ENCODE results near the gene MYF5.
"Not testable (repeated sequence)": the region's sequence is repeated elsewhere in the genome, so short reads cannot be mapped to it uniquely, and the experiment has no call there.

The MYF5 gene

DNA sequence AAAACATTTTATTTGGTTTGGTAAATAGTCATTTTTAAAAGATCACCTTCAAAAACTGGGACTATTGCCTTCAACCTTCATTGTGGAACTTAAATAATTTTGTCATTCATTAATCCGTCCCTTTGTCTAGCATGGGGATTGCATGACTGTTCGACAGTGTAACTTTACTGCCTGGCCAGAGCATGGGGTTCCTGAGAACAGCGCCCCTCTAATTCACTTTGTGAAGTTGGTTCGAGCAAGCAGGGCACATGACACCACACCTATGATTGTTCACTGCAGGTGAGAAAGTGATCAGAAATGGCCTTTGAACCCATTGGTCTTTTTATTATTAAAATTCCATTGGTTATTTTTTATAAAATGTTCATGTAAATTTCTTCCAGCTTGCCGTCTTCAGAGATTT is 46.5 kb upstream of the MYF5 start (continued):
- TF ChIP-seq HOXD13 (CRISPR knock-in tag; IDR thresholded peaks at IDR 0.05; ENCODE audit: borderline replicate concordance) (no peak), REPIN1 (tag by site-specific recombination; IDR thresholded peaks at IDR 0.05; ENCODE audit: low read depth) (no peak)

DNA sequence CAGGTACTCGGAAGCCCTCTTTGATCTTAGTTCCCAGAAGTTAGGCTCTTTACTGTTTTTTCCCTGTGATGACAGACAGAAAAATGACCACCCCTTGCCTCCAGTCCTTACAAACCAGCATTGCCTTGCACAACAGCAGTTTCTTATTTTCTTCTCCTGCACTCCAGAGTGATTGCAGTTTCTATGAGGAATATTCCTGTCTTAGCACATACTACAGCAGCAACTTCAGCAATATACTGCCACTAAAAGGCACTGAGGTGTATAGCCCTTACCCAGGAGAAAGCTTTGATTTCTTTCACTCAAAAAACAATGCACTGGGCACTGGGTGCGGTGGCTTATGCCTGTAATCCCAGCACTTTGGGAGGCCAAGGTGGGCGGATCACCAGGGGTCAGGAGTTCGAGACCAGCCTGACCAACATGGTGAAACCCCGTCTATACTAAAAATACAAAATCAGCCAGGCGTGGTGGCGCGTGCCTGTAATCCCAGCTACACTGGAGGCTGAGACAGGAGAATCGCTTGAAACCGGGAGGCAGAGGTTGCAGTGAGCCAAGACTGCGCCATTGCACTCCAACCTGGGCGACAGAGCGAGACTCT is 40.6 kb upstream of the MYF5 start:
- H3K9me3 ChIP-seq (ENCODE audit: control insufficient read depth, insufficient read depth, low read depth, low read length); H3K27ac ChIP-seq (ENCODE audit: extremely low read depth, low read depth, low read length); H3K36me3 ChIP-seq (ENCODE audit: control insufficient read depth in 2 of 2, insufficient read depth in 1 of 2, low read length in 2 of 2); H3K4me1 ChIP-seq (ENCODE audit: control insufficient read depth, insufficient read depth, low read length); POLR2A ChIA-PET; H3K4me3 ChIP-seq (ENCODE audit: low read depth, low read length): not testable (repeated sequence)
- CTCF ChIA-PET: interaction anchor here (0.6 kb wide), 2 partner anchors 182 to 448 kb away, joined by 3 read pairs; no protein-coding TSS in a partner anchor

DNA sequence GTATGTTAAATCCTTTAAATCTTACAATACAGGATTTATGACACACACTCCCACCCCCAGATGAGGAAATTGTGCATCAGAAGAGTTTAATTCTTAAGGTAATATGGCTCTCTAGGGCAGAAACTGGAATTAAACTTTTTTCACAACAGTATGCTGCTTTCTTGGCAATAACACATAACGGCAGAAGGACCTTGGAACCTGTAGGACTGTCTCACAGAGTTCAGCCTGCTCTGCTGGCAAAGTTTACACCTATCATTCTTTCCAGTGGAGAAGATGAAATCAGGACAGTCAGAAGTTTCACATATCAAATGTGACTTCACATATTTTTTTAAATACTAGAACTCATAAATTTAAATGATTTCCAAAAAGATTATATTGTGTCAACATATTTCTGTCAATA is 39.9 kb upstream of the MYF5 start:
- Histone ChIP-seq H3K4me1 (ENCODE audit: control insufficient read depth, insufficient read depth, low read length) (no peaks in the 10 kb centered on the region), H3K36me3 (ENCODE audit: control insufficient read depth in 2 of 2, insufficient read depth in 1 of 2, low read length in 2 of 2) (no peaks in the 10 kb centered on the region), H3K27ac (ENCODE audit: extremely low read depth, low read depth, low read length) (no peak overlapping the region), H3K9me3 (ENCODE audit: control insufficient read depth, insufficient read depth, low read depth, low read length) (no peaks in the 10 kb centered on the region), H3K4me3 (ENCODE audit: low read depth, low read length) (no peak overlapping the region)
- TF ChIP-seq ZNF423 (tag by site-specific recombination; IDR thresholded peaks at IDR 0.05) (no peak), ZNF664 (tag by site-specific recombination; IDR thresholded peaks at IDR 0.05) (no peak), ZNF529 (tag by site-specific recombination; IDR thresholded peaks at IDR 0.05; ENCODE audit: insufficient replicate concordance) (no peak), KLF8 (tag by site-specific recombination; IDR thresholded peaks at IDR 0.05) (no peak), YY2 (tag by site-specific recombination; IDR thresholded peaks at IDR 0.05) (no peak), ZNF624 (tag by site-specific recombination; IDR thresholded peaks at IDR 0.05) (no peak), BCL11B (tag by site-specific recombination; IDR thresholded peaks at IDR 0.05; ENCODE audit: low read depth) (no peak), ZNF629 (tag by site-specific recombination; IDR thresholded peaks at IDR 0.05) (no peak), ZNF16 (tag by site-specific recombination; IDR thresholded peaks at IDR 0.05; ENCODE audit: low read depth) (no peak), SP7 (tag by site-specific recombination; IDR thresholded peaks at IDR 0.05) (no peak), ZNF416 (tag by site-specific recombination; IDR thresholded peaks at IDR 0.05) (no peak)
- TF ChIP-seq, protein P1, sequence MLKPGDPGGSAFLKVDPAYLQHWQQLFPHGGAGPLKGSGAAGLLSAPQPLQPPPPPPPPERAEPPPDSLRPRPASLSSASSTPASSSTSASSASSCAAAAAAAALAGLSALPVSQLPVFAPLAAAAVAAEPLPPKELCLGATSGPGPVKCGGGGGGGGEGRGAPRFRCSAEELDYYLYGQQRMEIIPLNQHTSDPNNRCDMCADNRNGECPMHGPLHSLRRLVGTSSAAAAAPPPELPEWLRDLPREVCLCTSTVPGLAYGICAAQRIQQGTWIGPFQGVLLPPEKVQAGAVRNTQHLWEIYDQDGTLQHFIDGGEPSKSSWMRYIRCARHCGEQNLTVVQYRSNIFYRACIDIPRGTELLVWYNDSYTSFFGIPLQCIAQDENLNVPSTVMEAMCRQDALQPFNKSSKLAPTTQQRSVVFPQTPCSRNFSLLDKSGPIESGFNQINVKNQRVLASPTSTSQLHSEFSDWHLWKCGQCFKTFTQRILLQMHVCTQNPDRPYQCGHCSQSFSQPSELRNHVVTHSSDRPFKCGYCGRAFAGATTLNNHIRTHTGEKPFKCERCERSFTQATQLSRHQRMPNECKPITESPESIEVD (tag by site-specific recombination; IDR thresholded peaks at IDR 0.05): no peak
- TF ChIP-seq, protein P2, sequence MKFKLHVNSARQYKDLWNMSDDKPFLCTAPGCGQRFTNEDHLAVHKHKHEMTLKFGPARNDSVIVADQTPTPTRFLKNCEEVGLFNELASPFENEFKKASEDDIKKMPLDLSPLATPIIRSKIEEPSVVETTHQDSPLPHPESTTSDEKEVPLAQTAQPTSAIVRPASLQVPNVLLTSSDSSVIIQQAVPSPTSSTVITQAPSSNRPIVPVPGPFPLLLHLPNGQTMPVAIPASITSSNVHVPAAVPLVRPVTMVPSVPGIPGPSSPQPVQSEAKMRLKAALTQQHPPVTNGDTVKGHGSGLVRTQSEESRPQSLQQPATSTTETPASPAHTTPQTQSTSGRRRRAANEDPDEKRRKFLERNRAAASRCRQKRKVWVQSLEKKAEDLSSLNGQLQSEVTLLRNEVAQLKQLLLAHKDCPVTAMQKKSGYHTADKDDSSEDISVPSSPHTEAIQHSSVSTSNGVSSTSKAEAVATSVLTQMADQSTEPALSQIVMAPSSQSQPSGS (tag by site-specific recombination; IDR thresholded peaks at IDR 0.05; ENCODE audit: low read depth): no peak
- TF ChIP-seq, protein P3, sequence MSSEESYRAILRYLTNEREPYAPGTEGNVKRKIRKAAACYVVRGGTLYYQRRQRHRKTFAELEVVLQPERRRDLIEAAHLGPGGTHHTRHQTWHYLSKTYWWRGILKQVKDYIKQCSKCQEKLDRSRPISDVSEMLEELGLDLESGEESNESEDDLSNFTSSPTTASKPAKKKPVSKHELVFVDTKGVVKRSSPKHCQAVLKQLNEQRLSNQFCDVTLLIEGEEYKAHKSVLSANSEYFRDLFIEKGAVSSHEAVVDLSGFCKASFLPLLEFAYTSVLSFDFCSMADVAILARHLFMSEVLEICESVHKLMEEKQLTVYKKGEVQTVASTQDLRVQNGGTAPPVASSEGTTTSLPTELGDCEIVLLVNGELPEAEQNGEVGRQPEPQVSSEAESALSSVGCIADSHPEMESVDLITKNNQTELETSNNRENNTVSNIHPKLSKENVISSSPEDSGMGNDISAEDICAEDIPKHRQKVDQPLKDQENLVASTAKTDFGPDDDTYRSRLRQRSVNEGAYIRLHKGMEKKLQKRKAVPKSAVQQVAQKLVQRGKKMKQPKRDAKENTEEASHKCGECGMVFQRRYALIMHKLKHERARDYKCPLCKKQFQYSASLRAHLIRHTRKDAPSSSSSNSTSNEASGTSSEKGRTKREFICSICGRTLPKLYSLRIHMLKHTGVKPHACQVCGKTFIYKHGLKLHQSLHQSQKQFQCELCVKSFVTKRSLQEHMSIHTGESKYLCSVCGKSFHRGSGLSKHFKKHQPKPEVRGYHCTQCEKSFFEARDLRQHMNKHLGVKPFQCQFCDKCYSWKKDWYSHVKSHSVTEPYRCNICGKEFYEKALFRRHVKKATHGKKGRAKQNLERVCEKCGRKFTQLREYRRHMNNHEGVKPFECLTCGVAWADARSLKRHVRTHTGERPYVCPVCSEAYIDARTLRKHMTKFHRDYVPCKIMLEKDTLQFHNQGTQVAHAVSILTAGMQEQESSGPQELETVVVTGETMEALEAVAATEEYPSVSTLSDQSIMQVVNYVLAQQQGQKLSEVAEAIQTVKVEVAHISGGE (tag by site-specific recombination; conservative IDR thresholded peaks at IDR 0.05; ENCODE audit: low read depth): no peak
- TF ChIP-seq, protein P4, sequence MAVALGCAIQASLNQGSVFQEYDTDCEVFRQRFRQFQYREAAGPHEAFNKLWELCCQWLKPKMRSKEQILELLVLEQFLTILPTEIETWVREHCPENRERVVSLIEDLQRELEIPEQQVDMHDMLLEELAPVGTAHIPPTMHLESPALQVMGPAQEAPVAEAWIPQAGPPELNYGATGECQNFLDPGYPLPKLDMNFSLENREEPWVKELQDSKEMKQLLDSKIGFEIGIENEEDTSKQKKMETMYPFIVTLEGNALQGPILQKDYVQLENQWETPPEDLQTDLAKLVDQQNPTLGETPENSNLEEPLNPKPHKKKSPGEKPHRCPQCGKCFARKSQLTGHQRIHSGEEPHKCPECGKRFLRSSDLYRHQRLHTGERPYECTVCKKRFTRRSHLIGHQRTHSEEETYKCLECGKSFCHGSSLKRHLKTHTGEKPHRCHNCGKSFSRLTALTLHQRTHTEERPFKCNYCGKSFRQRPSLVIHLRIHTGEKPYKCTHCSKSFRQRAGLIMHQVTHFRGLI (tag by site-specific recombination; IDR thresholded peaks at IDR 0.05): no peak
- POLR2A ChIA-PET: no interaction called here
- CTCF ChIA-PET: interaction anchor here (0.6 kb wide), 1 partner anchor 181 kb away, joined by 3 read pairs; no protein-coding TSS in a partner anchor
